HepG2 (cell line): Measurements from ENCODE around the gene ZNF227. TPM values are rescaled to one million over a fixed set of nuclear protein-coding genes. Genes with fewer than 3 reads are reported as not detected.
A peak's percentile ranks its signal among the peaks of the same experiment; 100 is the strongest.

Source experiments
- CCAR2 ChIP-seq: fragments of 200-400 bp; formaldehyde crosslinking; optimal IDR thresholded peaks from 2 replicates; pipeline ENCODE3; 2018; ENCODE audit warnings: low read depth, mild to moderate bottlenecking, low read length, moderate library complexity
- CEBPB ChIP-seq: IDR thresholded peaks from 2 replicates; pipeline ENCODE4 v1.6.1; 2011; ENCODE audit warnings: low read depth, low read length, improper control_type of control experiment, borderline replicate concordance
- CEBPG ChIP-seq: IDR thresholded peaks from 2 replicates; pipeline ENCODE4 v1.6.1; 2016
- ERF ChIP-seq: IDR thresholded peaks from 2 replicates; pipeline ENCODE4 v1.6.1; 2018; ENCODE audit warnings: missing biosample characterization, missing genetic modification reagents
- ETV5 ChIP-seq: IDR thresholded peaks from 2 replicates; pipeline ENCODE4 v1.6.1; 2018; ENCODE audit warnings: missing biosample characterization, missing genetic modification reagents, inconsistent platforms, borderline replicate concordance
- HDAC1 ChIP-seq: sonication (generic); formaldehyde crosslinking; IDR thresholded peaks from 2 replicates; pipeline ENCODE4 v1.5.1; 2020; ENCODE audit warnings: mild to moderate bottlenecking, missing genetic modification reagents
- HMG20A ChIP-seq: IDR thresholded peaks from 2 replicates; pipeline ENCODE4 v1.6.1; 2016; ENCODE audit warnings: borderline replicate concordance
- MEIS1 ChIP-seq: sonication (generic); formaldehyde crosslinking; IDR thresholded peaks from 2 replicates; pipeline ENCODE4 v1.9.0; 2021; ENCODE audit warnings: mild to moderate bottlenecking, missing genetic modification reagents, moderate library complexity, borderline replicate concordance
- MTA1 ChIP-seq: sonication (generic); formaldehyde crosslinking; IDR thresholded peaks from 2 replicates; pipeline ENCODE4 v1.4.0; 2020; ENCODE audit warnings: missing genetic modification reagents, mild to moderate bottlenecking, borderline replicate concordance
- MTA3 ChIP-seq: sonication (generic); formaldehyde crosslinking; IDR thresholded peaks from 2 replicates; pipeline ENCODE4 v1.4.0; 2020; ENCODE audit warnings: missing genetic modification reagents
- REPIN1 ChIP-seq: sonication (generic); formaldehyde crosslinking; IDR thresholded peaks from 2 replicates; pipeline ENCODE4 v1.8.0; 2022; ENCODE audit warnings: missing genetic modification reagents, low read depth, mild to moderate bottlenecking, borderline replicate concordance
- SALL1 ChIP-seq: sonication (generic); formaldehyde crosslinking; IDR thresholded peaks from 2 replicates; pipeline ENCODE4 v1.8.0; 2022; ENCODE audit warnings: mild to moderate bottlenecking, missing genetic modification reagents
- SMAD3 ChIP-seq: sonication (generic); formaldehyde crosslinking; IDR thresholded peaks from 2 replicates; pipeline ENCODE4 v1.4.0; 2020; ENCODE audit warnings: missing genetic modification reagents
- YEATS2 ChIP-seq: sonication (generic); formaldehyde crosslinking; IDR thresholded peaks from 2 replicates; pipeline ENCODE4 v1.4.0; 2020; ENCODE audit warnings: missing genetic modification reagents, borderline replicate concordance
- ZNF460 ChIP-seq: sonication (generic); formaldehyde crosslinking; IDR thresholded peaks from 2 replicates; pipeline ENCODE4 v1.5.1; 2020; ENCODE audit warnings: missing genetic modification reagents, mild to moderate bottlenecking, borderline replicate concordance
- polyA plus RNA-seq, 8 experiments: library from polyadenylated mRNA; depleted of rRNA in 3 of 8; stranded (reverse) in 7 of 8; unstranded in 1 of 8; fragments of >200 nt; fragmentation: Illumina TruSeq in 4 of 8; extraction: Trizol in 4 of 8; gene quantifications; 2 replicates each; pipeline versions ENCODE4 v1.2.1 to v1.2.3, GENCODE V29; 2011 to 2016; ENCODE audit warnings: low read depth in 4 of 8, missing spikeins in 1 of 8, mixed read lengths in 1 of 8; ENCODE audit not compliant: insufficient read depth in 1 of 8
- total RNA-seq, 5 experiments: library from RNA; depleted of rRNA; stranded (reverse); fragments of >200 nt; fragmentation: Illumina TruSeq; extraction: Trizol; gene quantifications; 2 replicates each; pipeline ENCODE4 v1.2.3, GENCODE V29; 2016; ENCODE audit warnings: low read depth in 1 of 5
- TF ChIP-seq, protein P1 (sequence below): sonication (generic); formaldehyde crosslinking; IDR thresholded peaks from 2 replicates; pipeline ENCODE4 v1.4.0; 2020; ENCODE audit warnings: missing genetic modification reagents
- TF ChIP-seq, protein P2 (sequence below): sonication (generic); formaldehyde crosslinking; IDR thresholded peaks from 2 replicates; pipeline ENCODE4 v1.8.1; 2023; ENCODE audit warnings: missing genetic modification reagents, inconsistent platforms, borderline replicate concordance
- TF ChIP-seq, protein P3 (sequence below): sonication (generic); formaldehyde crosslinking; IDR thresholded peaks from 2 replicates; pipeline ENCODE4 v1.4.0; 2020; ENCODE audit warnings: low read depth, mild to moderate bottlenecking, missing genetic modification reagents
- TF ChIP-seq, protein P4 (sequence below): IDR thresholded peaks from 2 replicates; pipeline ENCODE4 v1.6.1; 2016; ENCODE audit warnings: mild to moderate bottlenecking, missing biosample characterization, missing genetic modification reagents
- TF ChIP-seq, protein P5 (sequence below): IDR thresholded peaks from 2 replicates; pipeline ENCODE4 v1.6.1; 2016; ENCODE audit warnings: missing compliant biosample characterization, missing genetic modification reagents, borderline replicate concordance
- TF ChIP-seq, protein P6 (sequence below): IDR thresholded peaks from 2 replicates; pipeline ENCODE4 v1.6.1; 2018; ENCODE audit warnings: missing genetic modification reagents, mild to moderate bottlenecking, missing compliant biosample characterization

Gene ZNF227
- total and polyA plus RNA-seq, 2 of the 13 experiments (the other 11 are each of a cell fraction or from before 2014, with no cell fraction given), result 3.1 to 16.8 TPM

DNA sequence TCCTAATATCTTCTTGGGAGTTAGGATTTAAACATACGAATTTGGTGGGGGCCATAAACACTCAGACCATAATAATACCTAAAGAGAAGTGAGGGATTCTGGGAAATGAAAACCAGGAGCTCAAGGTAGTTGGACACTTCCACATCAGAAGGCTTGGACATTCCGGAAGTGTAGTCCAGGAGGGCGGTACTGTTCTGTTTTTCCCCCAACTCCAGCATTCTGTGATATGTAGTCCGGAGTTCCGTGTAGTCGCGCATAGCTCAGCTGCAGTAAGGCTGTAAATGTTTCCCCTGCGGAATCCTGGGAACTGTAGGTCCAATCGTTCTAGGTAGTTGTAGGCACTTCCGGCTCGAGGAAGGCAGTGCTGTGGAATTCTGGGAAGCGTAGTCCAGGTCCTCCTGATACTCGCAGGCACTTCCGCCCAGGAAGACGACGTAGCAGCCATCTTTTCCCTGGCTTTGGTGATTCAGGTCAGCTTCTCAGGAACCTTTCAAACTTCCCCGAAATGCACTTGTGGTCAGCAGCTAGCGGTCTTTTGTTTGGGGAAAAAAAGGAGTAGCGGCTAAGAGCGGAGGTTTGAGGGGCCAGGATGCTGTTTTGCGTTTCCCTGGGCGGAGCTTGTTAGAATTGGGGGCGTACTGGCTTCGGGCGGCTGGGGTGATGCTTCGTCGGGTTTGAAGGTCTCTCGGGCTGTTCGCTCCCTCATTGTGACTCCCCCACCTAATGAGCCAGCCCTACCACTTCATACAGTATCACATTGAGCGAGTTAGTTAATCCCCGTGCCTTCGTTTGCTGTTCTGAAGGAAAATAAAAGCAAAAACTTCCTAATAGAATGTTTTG is 47.4 kb upstream of the ZNF227 start, which contains the start of gene ZNF226 (continued):
- TF ChIP-seq YEATS2, result peak; percentile 82; the same call in 1 of the 2 replicates
- 0 out of 2 replicates have a peak, but pooled peaks have one; percentile 17 for TF ChIP-seq CEBPG (CRISPR knock-in tag)
- TF ChIP-seq MTA3 (CRISPR knock-in tag), result no peak
- TF ChIP-seq, protein P1, sequence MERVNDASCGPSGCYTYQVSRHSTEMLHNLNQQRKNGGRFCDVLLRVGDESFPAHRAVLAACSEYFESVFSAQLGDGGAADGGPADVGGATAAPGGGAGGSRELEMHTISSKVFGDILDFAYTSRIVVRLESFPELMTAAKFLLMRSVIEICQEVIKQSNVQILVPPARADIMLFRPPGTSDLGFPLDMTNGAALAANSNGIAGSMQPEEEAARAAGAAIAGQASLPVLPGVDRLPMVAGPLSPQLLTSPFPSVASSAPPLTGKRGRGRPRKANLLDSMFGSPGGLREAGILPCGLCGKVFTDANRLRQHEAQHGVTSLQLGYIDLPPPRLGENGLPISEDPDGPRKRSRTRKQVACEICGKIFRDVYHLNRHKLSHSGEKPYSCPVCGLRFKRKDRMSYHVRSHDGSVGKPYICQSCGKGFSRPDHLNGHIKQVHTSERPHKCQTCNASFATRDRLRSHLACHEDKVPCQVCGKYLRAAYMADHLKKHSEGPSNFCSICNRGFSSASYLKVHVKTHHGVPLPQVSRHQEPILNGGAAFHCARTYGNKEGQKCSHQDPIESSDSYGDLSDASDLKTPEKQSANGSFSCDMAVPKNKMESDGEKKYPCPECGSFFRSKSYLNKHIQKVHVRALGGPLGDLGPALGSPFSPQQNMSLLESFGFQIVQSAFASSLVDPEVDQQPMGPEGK (CRISPR knock-in tag), result peak; percentile 53; the same call in 1 of the 2 replicates
- peak; percentile 42; the same call in 1 of the 2 replicates for TF ChIP-seq SMAD3 (CRISPR knock-in tag)
- TF ChIP-seq SALL1 (CRISPR knock-in tag), result peak; percentile 55; the same call in 1 of the 2 replicates
- peak; percentile 82 for TF ChIP-seq ETV5
- TF ChIP-seq MEIS1 (CRISPR knock-in tag), result no peak
- TF ChIP-seq HMG20A (CRISPR knock-in tag), result no peak; the same call in 1 of the 2 replicates
- TF ChIP-seq HDAC1 (CRISPR knock-in tag), result peak; percentile 40; the same call in 1 of the 2 replicates
- no peak for TF ChIP-seq MTA1
- TF ChIP-seq, protein P2, sequence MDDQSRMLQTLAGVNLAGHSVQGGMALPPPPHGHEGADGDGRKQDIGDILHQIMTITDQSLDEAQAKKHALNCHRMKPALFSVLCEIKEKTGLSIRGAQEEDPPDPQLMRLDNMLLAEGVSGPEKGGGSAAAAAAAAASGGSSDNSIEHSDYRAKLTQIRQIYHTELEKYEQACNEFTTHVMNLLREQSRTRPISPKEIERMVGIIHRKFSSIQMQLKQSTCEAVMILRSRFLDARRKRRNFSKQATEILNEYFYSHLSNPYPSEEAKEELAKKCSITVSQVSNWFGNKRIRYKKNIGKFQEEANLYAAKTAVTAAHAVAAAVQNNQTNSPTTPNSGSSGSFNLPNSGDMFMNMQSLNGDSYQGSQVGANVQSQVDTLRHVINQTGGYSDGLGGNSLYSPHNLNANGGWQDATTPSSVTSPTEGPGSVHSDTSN (CRISPR knock-in tag), result no peak
- TF ChIP-seq CEBPB, result no peak
- TF ChIP-seq, protein P3, sequence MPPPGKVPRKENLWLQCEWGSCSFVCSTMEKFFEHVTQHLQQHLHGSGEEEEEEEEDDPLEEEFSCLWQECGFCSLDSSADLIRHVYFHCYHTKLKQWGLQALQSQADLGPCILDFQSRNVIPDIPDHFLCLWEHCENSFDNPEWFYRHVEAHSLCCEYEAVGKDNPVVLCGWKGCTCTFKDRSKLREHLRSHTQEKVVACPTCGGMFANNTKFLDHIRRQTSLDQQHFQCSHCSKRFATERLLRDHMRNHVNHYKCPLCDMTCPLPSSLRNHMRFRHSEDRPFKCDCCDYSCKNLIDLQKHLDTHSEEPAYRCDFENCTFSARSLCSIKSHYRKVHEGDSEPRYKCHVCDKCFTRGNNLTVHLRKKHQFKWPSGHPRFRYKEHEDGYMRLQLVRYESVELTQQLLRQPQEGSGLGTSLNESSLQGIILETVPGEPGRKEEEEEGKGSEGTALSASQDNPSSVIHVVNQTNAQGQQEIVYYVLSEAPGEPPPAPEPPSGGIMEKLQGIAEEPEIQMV (CRISPR knock-in tag), result 0 out of 2 replicates have a peak, but pooled peaks have one; percentile 35
- TF ChIP-seq REPIN1, result peak; percentile 61; the same call in 1 of the 2 replicates
- TF ChIP-seq, protein P4, sequence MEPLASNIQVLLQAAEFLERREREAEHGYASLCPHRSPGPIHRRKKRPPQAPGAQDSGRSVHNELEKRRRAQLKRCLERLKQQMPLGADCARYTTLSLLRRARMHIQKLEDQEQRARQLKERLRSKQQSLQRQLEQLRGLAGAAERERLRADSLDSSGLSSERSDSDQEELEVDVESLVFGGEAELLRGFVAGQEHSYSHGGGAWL (CRISPR knock-in tag), result no peak
- no peak for TF ChIP-seq ZNF460
- TF ChIP-seq ERF (CRISPR knock-in tag), result peak; percentile 77
- TF ChIP-seq, protein P5, sequence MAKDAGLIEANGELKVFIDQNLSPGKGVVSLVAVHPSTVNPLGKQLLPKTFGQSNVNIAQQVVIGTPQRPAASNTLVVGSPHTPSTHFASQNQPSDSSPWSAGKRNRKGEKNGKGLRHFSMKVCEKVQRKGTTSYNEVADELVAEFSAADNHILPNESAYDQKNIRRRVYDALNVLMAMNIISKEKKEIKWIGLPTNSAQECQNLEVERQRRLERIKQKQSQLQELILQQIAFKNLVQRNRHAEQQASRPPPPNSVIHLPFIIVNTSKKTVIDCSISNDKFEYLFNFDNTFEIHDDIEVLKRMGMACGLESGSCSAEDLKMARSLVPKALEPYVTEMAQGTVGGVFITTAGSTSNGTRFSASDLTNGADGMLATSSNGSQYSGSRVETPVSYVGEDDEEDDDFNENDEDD (CRISPR knock-in tag), result peak; percentile 39; the same call in 1 of the 2 replicates
- TF ChIP-seq, protein P6, sequence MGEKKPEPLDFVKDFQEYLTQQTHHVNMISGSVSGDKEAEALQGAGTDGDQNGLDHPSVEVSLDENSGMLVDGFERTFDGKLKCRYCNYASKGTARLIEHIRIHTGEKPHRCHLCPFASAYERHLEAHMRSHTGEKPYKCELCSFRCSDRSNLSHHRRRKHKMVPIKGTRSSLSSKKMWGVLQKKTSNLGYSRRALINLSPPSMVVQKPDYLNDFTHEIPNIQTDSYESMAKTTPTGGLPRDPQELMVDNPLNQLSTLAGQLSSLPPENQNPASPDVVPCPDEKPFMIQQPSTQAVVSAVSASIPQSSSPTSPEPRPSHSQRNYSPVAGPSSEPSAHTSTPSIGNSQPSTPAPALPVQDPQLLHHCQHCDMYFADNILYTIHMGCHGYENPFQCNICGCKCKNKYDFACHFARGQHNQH, result peak; percentile 80
- TF ChIP-seq CCAR2, result no peak
